H1 (cell line): ENCODE data around the gene ZNF407.

Experiments used
- ATF3 ChIP-seq: IDR thresholded peaks from 2 replicates; pipeline ENCODE4 v1.6.1; 2011; ENCODE audit warnings: low read depth, mild to moderate bottlenecking, low read length; ENCODE audit not compliant: insufficient read depth
- BACH1 ChIP-seq: IDR thresholded peaks from 2 replicates; pipeline ENCODE4 v1.6.1; 2012; ENCODE audit warnings: low read length, improper control_type of control experiment
- CEBPB ChIP-seq: IDR thresholded peaks from 2 replicates; pipeline ENCODE4 v1.6.1; 2012; ENCODE audit warnings: low read depth, low read length
- CHD7 ChIP-seq: fragments of 300-600 bp; sonication (generic); IDR thresholded peaks from 2 replicates; pipeline ENCODE4 v1.7.1; 2012; ENCODE audit warnings: low read length, moderate library complexity, mild to moderate bottlenecking, inconsistent platforms; ENCODE audit not compliant: insufficient replicate concordance
- CTCF ChIP-seq, 3 experiments: IDR thresholded peaks; 1 replicate in 2 of 3; 2 replicates in 1 of 3; pipeline versions ENCODE4 v1.5.1 to v1.6.1; 2011; ENCODE audit warnings: low read length in 3 of 3, mild to moderate bottlenecking in 3 of 3, inconsistent platforms in 2 of 3, low read depth in 1 of 3, moderate library complexity in 1 of 3; ENCODE audit not compliant: insufficient read depth in 1 of 3; ENCODE audit errors: control extremely low read depth in 1 of 3
- EP300 ChIP-seq, 2 experiments: IDR thresholded peaks; 1 replicate in 1 of 2; 2 replicates in 1 of 2; pipeline ENCODE4 v1.6.1; 2011 to 2012; ENCODE audit warnings: low read depth in 2 of 2, low read length in 2 of 2, mild to moderate bottlenecking in 2 of 2, borderline replicate concordance in 1 of 2, inconsistent platforms in 1 of 2, moderate library complexity in 1 of 2
- EZH2 ChIP-seq: fragments of 200-600 bp; sonication (generic); IDR thresholded peaks from 2 replicates; pipeline ENCODE4 v1.7.1; 2012; ENCODE audit warnings: low read depth, mild to moderate bottlenecking, moderate library complexity, low read length, inconsistent platforms; ENCODE audit not compliant: severe bottlenecking
- JUN ChIP-seq: IDR thresholded peaks from 2 replicates; pipeline ENCODE4 v1.6.1; 2011; ENCODE audit warnings: low read depth, mild to moderate bottlenecking, improper control_type of control experiment, low read length
- NANOG ChIP-seq: IDR thresholded peaks from 2 replicates; pipeline ENCODE4 v1.6.1; 2011; ENCODE audit warnings: low read length, low read depth, mild to moderate bottlenecking, inconsistent platforms; ENCODE audit not compliant: insufficient read depth, poor library complexity, severe bottlenecking
- POLR2A ChIP-seq, 2 experiments: IDR thresholded peaks; 1 replicate in 1 of 2; 2 replicates in 1 of 2; pipeline ENCODE4 v1.6.1; 2011; ENCODE audit warnings: low read depth in 2 of 2, low read length in 2 of 2, mild to moderate bottlenecking in 2 of 2; ENCODE audit errors: control extremely low read depth in 1 of 2
- SIX5 ChIP-seq: IDR thresholded peaks from 2 replicates; pipeline ENCODE4 v1.6.1; 2011; ENCODE audit warnings: mild to moderate bottlenecking, low read depth, low read length
- SP1 ChIP-seq: IDR thresholded peaks from 2 replicates; pipeline ENCODE4 v1.6.1; 2011; ENCODE audit warnings: low read depth, low read length
- TAF1 ChIP-seq: IDR thresholded peaks from 2 replicates; pipeline ENCODE4 v1.6.1; 2011; ENCODE audit warnings: mild to moderate bottlenecking, low read depth, low read length
- YY1 ChIP-seq: IDR thresholded peaks from 2 replicates; pipeline ENCODE4 v1.6.1; 2011; ENCODE audit warnings: low read depth, mild to moderate bottlenecking, low read length

GRCh38 chr18:74748809-74749208 lies 151.1 kb downstream of the ZNF407 start:
- no peak for TF ChIP-seq CEBPB
- TF ChIP-seq SP1: no peak
- no peak for TF ChIP-seq BACH1
- TF ChIP-seq TAF1: no peak
- no peak for TF ChIP-seq POLR2A (IDR thresholded peaks at IDR 0.05; ENCODE audit: control extremely low read depth in 1 of 2, low read depth in 2 of 2, low read length in 2 of 2)
- no peak for TF ChIP-seq NANOG
- TF ChIP-seq JUN: no peak
- TF ChIP-seq CHD7: no peak
- TF ChIP-seq CTCF (IDR thresholded peaks at IDR 0.05; ENCODE audit: control extremely low read depth in 1 of 3, insufficient read depth in 1 of 3, low read depth in 1 of 3, low read length in 3 of 3): no peak
- TF ChIP-seq SIX5: no peak
- no peak for TF ChIP-seq EP300 (IDR thresholded peaks at IDR 0.05; ENCODE audit: borderline replicate concordance in 1 of 2, low read depth in 2 of 2, low read length in 2 of 2)
- no peak for TF ChIP-seq YY1
- TF ChIP-seq ATF3: no peak
- no peak for TF ChIP-seq EZH2
